Measurements from ENCODE around the gene NTF3. TPM values are rescaled to one million over a fixed set of nuclear protein-coding genes. Genes with fewer than 3 reads are reported as not detected.
A peak's percentile ranks its signal among the peaks of the same experiment; 100 is the strongest.

The NTF3 gene
- total RNA-seq, 2 donors from 2014 or later = 0.97 to 1.2 TPM

GRCh38 chr12:5429741-5430557, 2.0 kb upstream of the NTF3 start:
- intact Hi-C loops (cut with DNase I) = loop anchor here (5.0 to 10.0 kb wide), 3 partner anchors 82 to 362 kb away; no protein-coding TSS in a partner anchor
- DNase-seq (no peak), ATAC-seq (no peak)

- ATAC-seq = peak in 1 of 2 donors; percentile 15
- no peak for DNase-seq
- intact Hi-C loops (cut with DNase I) = loop anchor here (5.0 to 10.0 kb wide), 2 partner anchors 81 to 214 kb away; no protein-coding TSS in a partner anchor
These were observed 986 bp upstream of the NTF3 start for GRCh38 chr12:5430641-5431603.

GRCh38 chr12:5433081-5433844, 1.4 kb downstream of the NTF3 start:
- DNase-seq (no peak), ATAC-seq (peak in 1 of 2 donors; percentile 21)
- intact Hi-C loops (cut with DNase I) = loop anchor here (5.0 to 10.0 kb wide), 2 partner anchors 79 to 212 kb away; no protein-coding TSS in a partner anchor

- DNase-seq = no peak
- intact Hi-C loops (cut with DNase I) = loop anchor here (5.0 to 10.0 kb wide), 2 partner anchors 78 to 211 kb away; no protein-coding TSS in a partner anchor
- no peak for ATAC-seq
These were observed 2.1 kb downstream of the NTF3 start for GRCh38 chr12:5433845-5434646.

- ATAC-seq (no peak), DNase-seq (no peak)
- intact Hi-C loops (cut with DNase I) = loop anchor here (5.0 to 10.0 kb wide), 2 partner anchors 77 to 210 kb away; no protein-coding TSS in a partner anchor
These were observed 3.0 kb downstream of the NTF3 start for GRCh38 chr12:5434647-5435560.

- no peak for DNase-seq
- ATAC-seq = no peak
- intact Hi-C loops (cut with DNase I) = loop anchor here in 1 of 2 donors (10.0 kb wide), 1 partner anchor 208 kb away; no protein-coding TSS in a partner anchor
These were observed 5.3 kb downstream of the NTF3 start for GRCh38 chr12:5437182-5437583.

- DNase-seq = no peak
- intact Hi-C loops (cut with DNase I) = loop anchor here in 1 of 2 donors (10.0 kb wide), 1 partner anchor 207 kb away; no protein-coding TSS in a partner anchor
- peak; percentile 22 to 27 for ATAC-seq
These were observed 5.7 kb downstream of the NTF3 start for GRCh38 chr12:5437589-5437988.

- DNase-seq = no peak
- intact Hi-C loops (cut with DNase I) = loop anchor here in 1 of 2 donors (10.0 kb wide), 1 partner anchor 206 kb away; no protein-coding TSS in a partner anchor
- ATAC-seq = no peak
These were observed 6.8 kb downstream of the NTF3 start for GRCh38 chr12:5438671-5439200.

GRCh38 chr12:5439371-5439771, 7.5 kb downstream of the NTF3 start:
- no peak for ATAC-seq
- intact Hi-C loops (cut with DNase I) = loop anchor here in 1 of 2 donors (10.0 kb wide), 1 partner anchor 205 kb away; no protein-coding TSS in a partner anchor
- DNase-seq = no peak

- intact Hi-C loops (cut with DNase I) = loop anchor here (5.0 to 10.0 kb wide), 4 partner anchors 205 to 343 kb away; no protein-coding TSS in a partner anchor
These were observed 7.9 kb downstream of the NTF3 start for GRCh38 chr12:5439788-5440300.

GRCh38 chr12:5440978-5441377, 9.1 kb downstream of the NTF3 start:
- ATAC-seq = no peak
- intact Hi-C loops (cut with DNase I) = loop anchor here (5.0 kb wide), 3 partner anchors 239 to 344 kb away; no protein-coding TSS in a partner anchor
- no peak for DNase-seq

More at GRCh38 chr12:5439788-5440300, 7.9 kb downstream of the NTF3 start:
- DNase-seq = no peak
- no peak for ATAC-seq

- ATAC-seq (no peak), DNase-seq (no peak)
- intact Hi-C loops (cut with DNase I) = loop anchor here (2.0 to 5.0 kb wide), 5 partner anchors 239 to 344 kb away; no protein-coding TSS in a partner anchor
These were observed 9.8 kb downstream of the NTF3 start for GRCh38 chr12:5441497-5442236.

GRCh38 chr12:5442251-5443006, 10.5 kb downstream of the NTF3 start:
- DNase-seq (no peak), ATAC-seq (peak; percentile 74 to 85)
- intact Hi-C loops (cut with DNase I) = loop anchor here (2.0 to 5.0 kb wide), 5 partner anchors 240 to 345 kb away; no protein-coding TSS in a partner anchor

- intact Hi-C loops (cut with DNase I) = loop anchor here (5.0 kb wide), 3 partner anchors 242 to 347 kb away; no protein-coding TSS in a partner anchor
- DNase-seq (no peak), ATAC-seq (no peak)
These were observed 12.6 kb downstream of the NTF3 start for GRCh38 chr12:5444520-5444919.
